GM21360 (cell line): ENCODE data around the gene KIF27.
A peak's percentile ranks its signal among the peaks of the same experiment; 100 is the strongest.
"Not testable (repeated sequence)": the region's sequence is repeated elsewhere in the genome, so short reads cannot be mapped to it uniquely, and the experiment has no call there.

Source experiments
- ATAC-seq: cut with Tn5 transposase; IDR thresholded peaks from one replicate; pipeline ENCODE4 v1.9.1; 2021; ENCODE audit warnings: mild to moderate bottlenecking, moderate library complexity; ENCODE audit not compliant: unreplicated experiment

Gene KIF27

GRCh38 chr9:83920927-83921707, at the start of gene KIF27:
Gene KIF27 (minus strand): TSS chr9:83921432. CDS start chr9:83915591, 5,841 bp downstream.
- peak; percentile 94 for ATAC-seq

- no peak for ATAC-seq
Observed at GRCh38 chr9:83969602-83970001, 48.4 kb upstream of the KIF27 start.

GRCh38 chr9:83967073-83967472, 45.8 kb upstream of the KIF27 start:
- ATAC-seq, result no peak

GRCh38 chr9:83966209-83966582, 45.0 kb upstream of the KIF27 start:
- no peak for ATAC-seq

GRCh38 chr9:83965350-83966208, 44.3 kb upstream of the KIF27 start:
- no peak for ATAC-seq

GRCh38 chr9:83964973-83965349, 43.7 kb upstream of the KIF27 start:
- ATAC-seq, result no peak

GRCh38 chr9:83962165-83962564, 40.9 kb upstream of the KIF27 start:
- ATAC-seq, result no peak

- no peak for ATAC-seq
Observed at GRCh38 chr9:83960991-83961390, 39.8 kb upstream of the KIF27 start.

- ATAC-seq, result no peak
Observed at GRCh38 chr9:83959061-83959460, 37.8 kb upstream of the KIF27 start.

GRCh38 chr9:83957248-83957513, 35.9 kb upstream of the KIF27 start:
- no peak for ATAC-seq

GRCh38 chr9:83956436-83957247, 35.4 kb upstream of the KIF27 start:
- peak; percentile 53 for ATAC-seq

GRCh38 chr9:83956086-83956435, 34.8 kb upstream of the KIF27 start:
- peak; percentile 44 for ATAC-seq

GRCh38 chr9:83948096-83948495, 26.9 kb upstream of the KIF27 start:
- ATAC-seq, result not testable (repeated sequence)

- no peak for ATAC-seq
Observed at GRCh38 chr9:83940590-83941303, 19.5 kb upstream of the KIF27 start.

GRCh38 chr9:83937861-83938455, 16.7 kb upstream of the KIF27 start:
- ATAC-seq, result peak; percentile 83

- no peak for ATAC-seq
Observed at GRCh38 chr9:83936523-83936922, 15.3 kb upstream of the KIF27 start.

GRCh38 chr9:83935276-83935935, 14.2 kb upstream of the KIF27 start:
- ATAC-seq, result no peak

GRCh38 chr9:83934569-83935275, 13.5 kb upstream of the KIF27 start:
- no peak for ATAC-seq

GRCh38 chr9:83933790-83934189, 12.6 kb upstream of the KIF27 start:
- ATAC-seq, result no peak
